CD4-positive, alpha-beta T cell (primary cell): Measurements from ENCODE around the gene KIF5B. TPM values are rescaled to one million over a fixed set of nuclear protein-coding genes. Genes with fewer than 3 reads are reported as not detected.

Source experiments
- ATAC-seq: fragments of 200-7000 bp; cut with Tn5 transposase; one replicate; pipeline ENCODE4 v1.10.0; 2022; ENCODE audit warnings: mild to moderate bottlenecking; ENCODE audit not compliant: poor library complexity
- CTCF ChIA-PET: fragments of 350-600 bp; sonication (Branson Sonifier 250); formaldehyde crosslinking; loops from one replicate; lab custom pipeline; 2021; ENCODE audit warnings: antibody characterized with exemption, inconsistent platforms; lab: Charles Lee
- POLR2A ChIA-PET: fragments of 350-600 bp; sonication (Branson Sonifier 250); formaldehyde crosslinking; loops from one replicate; lab custom pipeline; 2021; ENCODE audit warnings: antibody characterized with exemption, inconsistent platforms; lab: Charles Lee
- DNase-seq, 14 experiments: peaks; one replicate each; pipeline ENCODE4 v3.0.0-alpha.2; 2013 to 2020; ENCODE audit warnings: mixed read lengths in 2 of 14
- H3K27ac ChIP-seq, 2 donors: one replicate each; pipeline versions ENCODE4 v1.5.1 to v1.7.0; 2013; ENCODE audit warnings: low read length in 2 of 2, low read depth in 1 of 2, mild to moderate bottlenecking in 1 of 2
- H3K27me3 ChIP-seq, 2 experiments: 1 replicate in 1 of 2; 2 replicates in 1 of 2; pipeline versions ENCODE4 v1.6.1 to v1.7.0; 2013; ENCODE audit warnings: low read length in 2 of 2, control low read depth in 1 of 2, mild to moderate bottlenecking in 1 of 2, moderate library complexity in 1 of 2; ENCODE audit not compliant: insufficient read depth in 2 of 2, control insufficient read depth in 1 of 2
- H3K36me3 ChIP-seq: one replicate; pipeline ENCODE4 v1.6.1; 2013; ENCODE audit warnings: low read length, control low read depth; ENCODE audit not compliant: insufficient read depth
- H3K4me1 ChIP-seq: one replicate; pipeline ENCODE4 v1.6.1; 2013; ENCODE audit warnings: low read length, control low read depth; ENCODE audit not compliant: insufficient read depth
- H3K4me3 ChIP-seq: one replicate; pipeline ENCODE4 v1.5.1; 2013; ENCODE audit warnings: mild to moderate bottlenecking, low read length, moderate library complexity
- H3K9me3 ChIP-seq, 2 experiments: 1 replicate in 1 of 2; 2 replicates in 1 of 2; pipeline versions ENCODE4 v1.6.1 to v1.7.0; 2013; ENCODE audit warnings: low read length in 2 of 2, mild to moderate bottlenecking in 2 of 2, control low read depth in 1 of 2, moderate library complexity in 1 of 2; ENCODE audit not compliant: control insufficient read depth in 1 of 2, insufficient read depth in 1 of 2
- H3K27ac Mint-ChIP-seq: one replicate; pipeline ENCODE4 v1.8.0; 2020; ENCODE audit warnings: mixed read lengths
- H3K27me3 Mint-ChIP-seq: one replicate; pipeline ENCODE4 v1.8.0; 2021; ENCODE audit warnings: mixed read lengths
- H3K36me3 Mint-ChIP-seq: one replicate; pipeline ENCODE4 v1.8.0; 2021; ENCODE audit warnings: low read depth, mixed read lengths
- H3K4me1 Mint-ChIP-seq: one replicate; pipeline ENCODE4 v1.8.0; 2021; ENCODE audit warnings: low read depth, mixed read lengths
- H3K4me3 Mint-ChIP-seq: one replicate; pipeline ENCODE4 v1.8.0; 2020; ENCODE audit warnings: mild to moderate bottlenecking, mixed read lengths
- H3K9me3 Mint-ChIP-seq: one replicate; pipeline ENCODE4 v1.8.0; 2020; ENCODE audit warnings: mixed read lengths
- CTCF ChIP-seq: fragments of 200-600 bp; IDR thresholded peaks from one replicate; pipeline ENCODE4 v1.8.0; 2022; ENCODE audit warnings: antibody characterized with exemption, mild to moderate bottlenecking
- intact Hi-C, 2 experiments: fragments of 100-400 bp; cut with DNase I in 1 of 2; cut with micrococcal nuclease in 1 of 2; formaldehyde crosslinking; loops; one replicate each; pipeline versions ENCODE4 v1.15.1 to v1.9.0; 2023 to 2025; cut with DNase I, micrococcal nuclease
- total RNA-seq, 174 experiments: library from RNA in 2 of 174; stranded (reverse) in 2 of 174; gene quantifications; one replicate each; pipeline ENCODE4 v1.2.3 and lab custom pipeline; 2021 to 2026

KIF5B gene
- total RNA-seq, 2 experiments from 2014 or later = 58.3 to 59.0 TPM

- CTCF ChIA-PET = no interaction called here
- no peak overlapping the region for H3K27ac Mint-ChIP-seq
- peaks cover 97% of the 10 kb centered on the region for H3K36me3 ChIP-seq
Measured at GRCh38 chr10:32031920-32032319, 24.3 kb downstream of the KIF5B start.

GRCh38 chr10:32031424-32031823 is 24.8 kb downstream of the KIF5B start:
- H3K9me3 Mint-ChIP-seq = no peaks in the 10 kb centered on the region
- peaks cover 6% of the 10 kb centered on the region for H3K4me1 Mint-ChIP-seq
- Histone ChIP-seq H3K9me3 (no peaks in the 10 kb centered on the region), H3K4me3 (no peak overlapping the region), H3K4me1 (no peaks in the 10 kb centered on the region), H3K27me3 (no peaks in the 10 kb centered on the region), H3K27ac (no peak overlapping the region), H3K36me3 (peaks cover 96% of the 10 kb centered on the region)
- no peak for DNase-seq
- POLR2A ChIA-PET = no interaction called here
- no peak for TF ChIP-seq CTCF
- no peak overlapping the region for H3K4me3 Mint-ChIP-seq
- no peak overlapping the region for H3K27ac Mint-ChIP-seq
- no peak for ATAC-seq
- H3K27me3 Mint-ChIP-seq = no peaks in the 10 kb centered on the region
- intact Hi-C loops = loop anchor here in 1 of 2 experiments (10.0 kb wide), 1 partner anchor 243 kb away; no protein-coding TSS in a partner anchor
- CTCF ChIA-PET = no interaction called here
- H3K36me3 Mint-ChIP-seq = peaks cover 98% of the 10 kb centered on the region

More at GRCh38 chr10:32031920-32032319, 24.3 kb downstream of the KIF5B start:
- Mint-ChIP-seq H3K4me3 (no peak overlapping the region), H3K4me1 (peaks cover 9% of the 10 kb centered on the region), H3K9me3 (no peaks in the 10 kb centered on the region), H3K36me3 (peaks cover 98% of the 10 kb centered on the region), H3K27me3 (no peaks in the 10 kb centered on the region)
- Histone ChIP-seq H3K4me1 (no peaks in the 10 kb centered on the region), H3K9me3 (no peaks in the 10 kb centered on the region), H3K27ac (no peak overlapping the region), H3K27me3 (no peaks in the 10 kb centered on the region), H3K4me3 (no peak overlapping the region)
- no peak for DNase-seq
- TF ChIP-seq CTCF = no peak
- no peak for ATAC-seq
- intact Hi-C loops = loop anchor here in 1 of 2 experiments (10.0 kb wide), 1 partner anchor 243 kb away; no protein-coding TSS in a partner anchor
- POLR2A ChIA-PET = no interaction called here

GRCh38 chr10:32028710-32029109 is 27.5 kb downstream of the KIF5B start:
- Mint-ChIP-seq H3K27ac (peak overlapping the region; percentile 47), H3K36me3 (peaks cover 91% of the 10 kb centered on the region), H3K4me1 (peaks cover 5% of the 10 kb centered on the region), H3K4me3 (no peak overlapping the region), H3K27me3 (no peaks in the 10 kb centered on the region), H3K9me3 (no peaks in the 10 kb centered on the region)
- no peaks in the 10 kb centered on the region for H3K9me3 ChIP-seq
- peaks cover 75% of the 10 kb centered on the region for H3K36me3 ChIP-seq
- no peak for ATAC-seq
- H3K27me3 ChIP-seq = no peaks in the 10 kb centered on the region
- ChIA-PET POLR2A (no interaction called here), CTCF (no interaction called here)
- H3K4me1 ChIP-seq = no peaks in the 10 kb centered on the region
- intact Hi-C loops = no loop called here
- no peak overlapping the region for H3K27ac ChIP-seq
- H3K4me3 ChIP-seq = no peak overlapping the region
- TF ChIP-seq CTCF = no peak
- no peak for DNase-seq
